NCI-H82 treated with DMSO at 0.1 percent for 48 hours (cell line): ENCODE measurements around the gene RIC8A.
"Not testable (repeated sequence)": the region's sequence is repeated elsewhere in the genome, so short reads cannot be mapped to it uniquely, and the experiment has no call there.

Experiments used
- DNase-seq: peaks from one replicate; lab custom pipeline; 2025; ENCODE audit not compliant: unreplicated experiment; lab: John Stamatoyannopoulos, UW

The RIC8A gene

GRCh38 chr11:207208-207862 is at the start of gene RIC8A, which contains the start of gene BET1L:
Gene RIC8A, plus strand, starts transcription at chr11:207708. Its CDS starts 1,147 bp downstream, at chr11:208855.
Gene BET1L, minus strand, starts transcription at chr11:207399. Its CDS starts 78 bp downstream, at chr11:207321.
- DNase-seq, result peak; percentile 72

GRCh38 chr11:180242-180641 is 27.3 kb upstream of the RIC8A start:
- not testable (repeated sequence) for DNase-seq

- not testable (repeated sequence) for DNase-seq
Measured at GRCh38 chr11:189200-189783, 18.2 kb upstream of the RIC8A start.

GRCh38 chr11:189843-190311 is 17.6 kb upstream of the RIC8A start:
- DNase-seq, result not testable (repeated sequence)

GRCh38 chr11:190546-190945 is 17.0 kb upstream of the RIC8A start:
- DNase-seq, result not testable (repeated sequence)

GRCh38 chr11:191490-192478 is 15.7 kb upstream of the RIC8A start:
- DNase-seq, result not testable (repeated sequence)

GRCh38 chr11:192674-193128 is 14.8 kb upstream of the RIC8A start, which contains the start of gene SCGB1C1:
Gene SCGB1C1, plus strand, starts transcription at chr11:193078. Its CDS starts 22 bp downstream, at chr11:193100.
- DNase-seq, result not testable (repeated sequence)

GRCh38 chr11:193481-193880 is 14.0 kb upstream of the RIC8A start:
- not testable (repeated sequence) for DNase-seq

- DNase-seq, result no peak
Measured at GRCh38 chr11:196786-197731, 10.4 kb upstream of the RIC8A start.

GRCh38 chr11:197741-198235 is 9.7 kb upstream of the RIC8A start:
- DNase-seq, result no peak

GRCh38 chr11:198236-198806 is 9.2 kb upstream of the RIC8A start:
- DNase-seq, result no peak

- DNase-seq, result no peak
Measured at GRCh38 chr11:199004-199581, 8.4 kb upstream of the RIC8A start.

GRCh38 chr11:199782-200181 is 7.7 kb upstream of the RIC8A start:
- DNase-seq, result no peak

GRCh38 chr11:200224-201003 is 7.1 kb upstream of the RIC8A start:
- no peak for DNase-seq

- no peak for DNase-seq
Measured at GRCh38 chr11:201966-202365, 5.5 kb upstream of the RIC8A start.

GRCh38 chr11:202490-202889 is 5.0 kb upstream of the RIC8A start:
- DNase-seq, result no peak

- no peak for DNase-seq
Measured at GRCh38 chr11:203056-203944, 4.2 kb upstream of the RIC8A start.
